Measurements from ENCODE around the gene SPI1. TPM values are rescaled to one million over a fixed set of nuclear protein-coding genes. Genes with fewer than 3 reads are reported as not detected.

Gene SPI1
- total RNA-seq, 1 experiment from 2014 or later, result not detected

- H3K27ac Mint-ChIP-seq (ENCODE audit: unreplicated experiment), result no peak overlapping the region
- CTCF ChIA-PET, result interaction anchor here (0.5 kb wide), 1 partner anchor 120 kb away, joined by 3 read pairs; the partner anchor contains the start of gene RAPSN
Measured at GRCh38 chr11:47328449-47329390, 49.6 kb downstream of the SPI1 start.

GRCh38 chr11:47327949-47328348 is 50.4 kb downstream of the SPI1 start:
- no peaks in the 10 kb centered on the region for H3K27me3 ChIP-seq (replicated peaks; ENCODE audit: control insufficient read depth, insufficient read depth, low read length)
- ChIA-PET CTCF (no interaction called here), POLR2A (no interaction called here)
- H3K9me3 Mint-ChIP-seq (ENCODE audit: unreplicated experiment), result no peaks in the 10 kb centered on the region
- intact Hi-C loops (cut with micrococcal nuclease; ENCODE audit: unreplicated experiment), result no loop called here
- no peak for TF ChIP-seq CTCF (IDR thresholded peaks at IDR 0.05; ENCODE audit: insufficient read depth in 1 of 2, low read depth in 1 of 2, low read length in 1 of 2, severe bottlenecking in 1 of 2, unreplicated experiment in 1 of 2)
- H3K4me1 ChIP-seq, result no peaks in the 10 kb centered on the region
- no peaks in the 10 kb centered on the region for H3K27me3 Mint-ChIP-seq (ENCODE audit: insufficient read depth, unreplicated experiment)
- H3K4me1 Mint-ChIP-seq (ENCODE audit: low read depth, unreplicated experiment), result no peaks in the 10 kb centered on the region
- peaks cover 6% of the 10 kb centered on the region for H3K36me3 ChIP-seq (ENCODE audit: control insufficient read depth, insufficient read depth, low read length)
- H3K4me3 ChIP-seq (ENCODE audit: low read depth, low read length), result no peak overlapping the region
- BruUV-seq (replicated peaks), result no TSS peak
- DNase-seq, result no peak
- H3K4me3 Mint-ChIP-seq (ENCODE audit: unreplicated experiment), result no peak overlapping the region
- no peak overlapping the region for H3K27ac Mint-ChIP-seq (ENCODE audit: unreplicated experiment)
- H3K9me3 ChIP-seq, result no peaks in the 10 kb centered on the region
- peaks cover 30% of the 10 kb centered on the region for H3K36me3 Mint-ChIP-seq (ENCODE audit: insufficient read depth, unreplicated experiment)

More at GRCh38 chr11:47328449-47329390, 49.6 kb downstream of the SPI1 start:
- Mint-ChIP-seq H3K9me3 (ENCODE audit: unreplicated experiment) (no peaks in the 10 kb centered on the region), H3K27me3 (ENCODE audit: insufficient read depth, unreplicated experiment) (no peaks in the 10 kb centered on the region), H3K4me3 (ENCODE audit: unreplicated experiment) (no peak overlapping the region), H3K4me1 (ENCODE audit: low read depth, unreplicated experiment) (no peaks in the 10 kb centered on the region), H3K36me3 (ENCODE audit: insufficient read depth, unreplicated experiment) (peaks cover 30% of the 10 kb centered on the region)
- Histone ChIP-seq H3K4me3 (ENCODE audit: low read depth, low read length) (no peak overlapping the region), H3K27me3 (replicated peaks; ENCODE audit: control insufficient read depth, insufficient read depth, low read length) (no peaks in the 10 kb centered on the region), H3K4me1 (no peaks in the 10 kb centered on the region), H3K36me3 (ENCODE audit: control insufficient read depth, insufficient read depth, low read length) (peaks cover 6% of the 10 kb centered on the region), H3K9me3 (no peaks in the 10 kb centered on the region)
- POLR2A ChIA-PET, result no interaction called here
- BruUV-seq (replicated peaks), result no TSS peak
- intact Hi-C loops (cut with micrococcal nuclease; ENCODE audit: unreplicated experiment), result no loop called here
- peak in 1 of 2 experiments; percentile 23 for DNase-seq
- TF ChIP-seq CTCF (IDR thresholded peaks at IDR 0.05; ENCODE audit: insufficient read depth in 1 of 2, low read depth in 1 of 2, low read length in 1 of 2, severe bottlenecking in 1 of 2, unreplicated experiment in 1 of 2), result no peak

GRCh38 chr11:47327025-47327424 is 51.3 kb downstream of the SPI1 start:
- TF ChIP-seq CTCF (IDR thresholded peaks at IDR 0.05; ENCODE audit: insufficient read depth in 1 of 2, low read depth in 1 of 2, low read length in 1 of 2, severe bottlenecking in 1 of 2, unreplicated experiment in 1 of 2), result no peak
- H3K9me3 Mint-ChIP-seq (ENCODE audit: unreplicated experiment), result no peaks in the 10 kb centered on the region
- no peak overlapping the region for H3K4me3 Mint-ChIP-seq (ENCODE audit: unreplicated experiment)
- H3K27me3 Mint-ChIP-seq (ENCODE audit: insufficient read depth, unreplicated experiment), result no peaks in the 10 kb centered on the region
- ChIA-PET POLR2A (no interaction called here), CTCF (no interaction called here)
- peaks cover 30% of the 10 kb centered on the region for H3K36me3 Mint-ChIP-seq (ENCODE audit: insufficient read depth, unreplicated experiment)
- H3K4me1 Mint-ChIP-seq (ENCODE audit: low read depth, unreplicated experiment), result no peaks in the 10 kb centered on the region
- no TSS peak for BruUV-seq (replicated peaks)
- no peak overlapping the region for H3K27ac Mint-ChIP-seq (ENCODE audit: unreplicated experiment)
- no peaks in the 10 kb centered on the region for H3K4me1 ChIP-seq
- DNase-seq, result peak in 1 of 2 experiments; percentile 29
- no peaks in the 10 kb centered on the region for H3K27me3 ChIP-seq (replicated peaks; ENCODE audit: control insufficient read depth, insufficient read depth, low read length)
- H3K36me3 ChIP-seq (ENCODE audit: control insufficient read depth, insufficient read depth, low read length), result peaks cover 6% of the 10 kb centered on the region
- no peak overlapping the region for H3K4me3 ChIP-seq (ENCODE audit: low read depth, low read length)
- H3K9me3 ChIP-seq, result no peaks in the 10 kb centered on the region
- intact Hi-C loops (cut with micrococcal nuclease; ENCODE audit: unreplicated experiment), result no loop called here

Data from Caco-2 (cell line).